Colonic mucosa (tissue), 4 donors: ENCODE results near the gene PTCD1. TPM values are rescaled to one million over a fixed set of nuclear protein-coding genes. Genes with fewer than 3 reads are reported as not detected.

Experiments
- DNase-seq: peaks from one replicate; pipeline ENCODE4 v3.0.0-alpha.2; 2020
- H3K27ac ChIP-seq: fragments of 200-600 bp; one replicate; pipeline ENCODE4 v1.8.0; 2021
- H3K27me3 ChIP-seq: fragments of 200-600 bp; one replicate; pipeline ENCODE4 v1.8.0; 2021
- H3K36me3 ChIP-seq: fragments of 200-600 bp; one replicate; pipeline ENCODE4 v1.8.0; 2021
- H3K4me1 ChIP-seq: fragments of 200-600 bp; one replicate; pipeline ENCODE4 v1.8.0; 2021; ENCODE audit warnings: mild to moderate bottlenecking
- H3K4me3 ChIP-seq: fragments of 200-600 bp; one replicate; pipeline ENCODE4 v1.8.0; 2021
- H3K9ac ChIP-seq, 2 donors: one replicate each; pipeline ENCODE4 v1.7.0; 2013; ENCODE audit warnings: control low read depth in 2 of 2, low read depth in 2 of 2, low read length in 2 of 2
- H3K9me3 ChIP-seq: fragments of 200-600 bp; one replicate; pipeline ENCODE4 v1.8.0; 2021
- intact Hi-C: fragments of 100-400 bp; cut with DNase I; formaldehyde crosslinking; loops from one replicate; pipeline ENCODE4 v1.14.1; 2022
- total RNA-seq, 2 donors: library from RNA; stranded (reverse); fragmentation: NEBNext Ultra II Directional in 1 of 2; extraction: Animal tissue kit (Norgen Biotek cat#: 25700) in 1 of 2; gene quantifications; one replicate each; pipeline ENCODE4 v1.2.1, GENCODE V29; 2021
- TF ChIP-seq, protein P1 (sequence below): fragments of 200-600 bp; IDR thresholded peaks from one replicate; pipeline ENCODE4 v1.8.0; 2022; ENCODE audit warnings: antibody characterized with exemption, mild to moderate bottlenecking
- donor health status: healthy.
- donor health status: DM: no; HTN: no; CAD: no.
- donor health status: DM: no; HTN: no; CAD: no.

The PTCD1 gene
- total RNA-seq, 2 donors from 2014 or later = 4.5 to 7.6 TPM

- Histone ChIP-seq H3K4me3 (no peak overlapping the region), H3K27me3 (no peaks in the 10 kb centered on the region), H3K9me3 (no peaks in the 10 kb centered on the region), H3K9ac (no peak overlapping the region), H3K27ac (no peak overlapping the region), H3K36me3 (peaks cover 27% of the 10 kb centered on the region), H3K4me1 (peaks cover 7% of the 10 kb centered on the region)
- TF ChIP-seq, protein P1, sequence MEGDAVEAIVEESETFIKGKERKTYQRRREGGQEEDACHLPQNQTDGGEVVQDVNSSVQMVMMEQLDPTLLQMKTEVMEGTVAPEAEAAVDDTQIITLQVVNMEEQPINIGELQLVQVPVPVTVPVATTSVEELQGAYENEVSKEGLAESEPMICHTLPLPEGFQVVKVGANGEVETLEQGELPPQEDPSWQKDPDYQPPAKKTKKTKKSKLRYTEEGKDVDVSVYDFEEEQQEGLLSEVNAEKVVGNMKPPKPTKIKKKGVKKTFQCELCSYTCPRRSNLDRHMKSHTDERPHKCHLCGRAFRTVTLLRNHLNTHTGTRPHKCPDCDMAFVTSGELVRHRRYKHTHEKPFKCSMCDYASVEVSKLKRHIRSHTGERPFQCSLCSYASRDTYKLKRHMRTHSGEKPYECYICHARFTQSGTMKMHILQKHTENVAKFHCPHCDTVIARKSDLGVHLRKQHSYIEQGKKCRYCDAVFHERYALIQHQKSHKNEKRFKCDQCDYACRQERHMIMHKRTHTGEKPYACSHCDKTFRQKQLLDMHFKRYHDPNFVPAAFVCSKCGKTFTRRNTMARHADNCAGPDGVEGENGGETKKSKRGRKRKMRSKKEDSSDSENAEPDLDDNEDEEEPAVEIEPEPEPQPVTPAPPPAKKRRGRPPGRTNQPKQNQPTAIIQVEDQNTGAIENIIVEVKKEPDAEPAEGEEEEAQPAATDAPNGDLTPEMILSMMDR = no peak
- intact Hi-C loops = no loop called here
- DNase-seq = no peak
Measured at GRCh38 chr7:99396418-99397296, 41.9 kb downstream of the PTCD1 start.

- Histone ChIP-seq H3K4me3 (no peak overlapping the region), H3K27me3 (no peaks in the 10 kb centered on the region), H3K36me3 (peaks cover 33% of the 10 kb centered on the region), H3K4me1 (peaks cover 7% of the 10 kb centered on the region), H3K27ac (no peak overlapping the region), H3K9me3 (no peaks in the 10 kb centered on the region), H3K9ac (no peak overlapping the region)
- intact Hi-C loops = no loop called here
- TF ChIP-seq, protein P1 = no peak
- no peak for DNase-seq
Measured at GRCh38 chr7:99395616-99396327, 42.8 kb downstream of the PTCD1 start.

DNA sequence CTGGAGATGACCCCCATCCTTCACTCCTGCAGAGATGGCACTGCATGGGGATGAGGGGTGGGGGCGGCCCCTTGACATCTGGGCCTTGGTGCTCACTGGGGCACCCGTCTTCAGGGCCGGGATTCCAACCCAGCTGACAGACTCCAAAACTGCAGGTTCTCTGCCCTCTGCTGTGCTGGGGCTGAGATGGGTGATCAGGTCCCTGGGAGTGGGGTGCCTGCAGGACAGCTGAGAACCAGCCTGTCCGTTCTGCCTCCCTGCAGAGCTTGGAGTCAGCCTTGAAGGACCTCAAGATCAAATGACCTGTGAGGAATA lies 44.5 kb downstream of the PTCD1 start:
- TF ChIP-seq, protein P1 = no peak
- intact Hi-C loops = no loop called here
- Histone ChIP-seq H3K4me1 (peaks cover 7% of the 10 kb centered on the region), H3K9ac (no peak overlapping the region), H3K4me3 (no peak overlapping the region), H3K9me3 (no peaks in the 10 kb centered on the region), H3K27me3 (no peaks in the 10 kb centered on the region), H3K36me3 (peaks cover 24% of the 10 kb centered on the region), H3K27ac (no peak overlapping the region)
- no peak for DNase-seq

DNA sequence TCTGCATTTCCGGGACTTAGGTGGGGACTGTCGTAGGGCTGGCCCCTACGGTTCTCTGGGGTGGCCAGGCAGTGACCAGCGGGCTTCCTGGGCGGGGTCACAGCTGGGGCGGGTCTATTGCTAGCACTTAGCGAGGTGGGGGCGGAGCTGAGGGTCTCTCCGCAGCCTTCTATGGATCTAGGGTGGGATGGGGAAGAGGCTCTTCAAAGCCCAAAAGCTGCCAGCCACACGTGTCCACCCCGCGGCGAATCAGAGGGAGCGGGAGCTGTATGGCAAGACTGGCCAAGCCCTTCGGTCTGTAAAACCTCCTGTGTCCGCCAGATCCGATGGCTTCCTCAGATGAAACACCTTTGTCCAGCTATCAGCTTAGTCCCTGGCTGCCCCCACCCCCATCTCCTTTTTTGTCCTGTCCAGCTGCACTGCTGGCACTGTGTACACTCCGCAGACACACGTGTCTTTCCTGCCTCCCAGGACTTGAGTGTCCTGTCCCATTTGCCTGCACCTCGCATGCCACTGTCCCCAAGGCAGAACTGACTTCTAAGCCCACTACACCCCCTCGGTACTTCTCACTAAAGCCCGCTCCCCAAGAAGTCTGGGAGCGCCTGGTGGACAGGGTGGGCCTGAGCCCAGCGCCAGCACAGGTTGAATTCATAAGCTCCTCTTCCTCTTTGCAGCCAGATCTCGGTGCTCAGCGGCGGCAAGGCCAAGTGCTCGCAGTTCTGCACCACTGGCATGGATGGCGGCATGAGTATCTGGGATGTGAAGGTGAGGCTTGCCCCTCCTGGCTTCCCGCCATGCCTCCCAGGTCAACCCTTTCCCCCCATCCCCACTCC lies 45.0 kb downstream of the PTCD1 start:
- Histone ChIP-seq H3K9me3 (no peaks in the 10 kb centered on the region), H3K4me1 (peaks cover 7% of the 10 kb centered on the region), H3K4me3 (peak overlapping the region; percentile 40), H3K9ac (peak overlapping the region in 1 of 2 donors; percentile 63), H3K27ac (peak overlapping the region; percentile 54), H3K27me3 (no peaks in the 10 kb centered on the region), H3K36me3 (peaks cover 23% of the 10 kb centered on the region)
- intact Hi-C loops = no loop called here
- no peak for DNase-seq
- TF ChIP-seq, protein P1 = no peak

DNA sequence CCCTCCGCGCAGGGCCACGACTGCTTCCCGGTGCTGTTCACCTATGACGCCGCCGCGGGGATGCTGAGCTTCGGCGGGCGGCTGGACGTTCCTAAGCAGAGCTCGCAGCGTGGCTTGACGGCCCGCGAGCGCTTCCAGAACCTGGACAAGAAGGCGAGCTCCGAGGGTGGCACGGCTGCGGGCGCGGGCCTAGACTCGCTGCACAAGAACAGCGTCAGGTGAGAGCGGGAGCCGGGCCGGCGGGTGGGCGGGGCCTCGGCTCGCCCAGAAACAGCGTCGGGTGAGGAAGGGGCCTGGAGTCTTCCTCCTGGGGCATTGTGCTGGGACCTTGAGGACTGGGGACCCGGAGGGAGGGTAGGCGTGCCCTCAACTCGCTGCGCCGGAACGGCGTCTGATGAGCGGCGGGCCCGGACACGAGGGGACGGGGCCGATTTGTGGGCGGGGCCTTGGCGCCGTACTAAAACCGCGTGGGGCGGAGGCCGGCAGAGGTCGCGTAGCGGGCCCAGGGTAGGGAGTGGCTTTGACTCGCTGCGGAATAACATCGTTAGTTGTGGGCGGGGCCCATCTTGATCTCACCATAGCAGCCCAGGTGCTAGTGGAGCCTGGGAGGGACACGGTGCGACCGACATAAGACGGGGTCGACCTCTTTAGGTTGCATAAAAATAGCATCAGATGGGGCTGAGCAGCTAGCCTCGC lies 45.8 kb downstream of the PTCD1 start:
- Histone ChIP-seq H3K4me3 (peak overlapping the region; percentile 40), H3K27me3 (no peaks in the 10 kb centered on the region), H3K9me3 (no peaks in the 10 kb centered on the region), H3K9ac (peak overlapping the region; percentile 63 to 72), H3K4me1 (peaks cover 7% of the 10 kb centered on the region), H3K27ac (peak overlapping the region; percentile 54), H3K36me3 (peaks cover 23% of the 10 kb centered on the region)
- DNase-seq = peak; percentile 91
- intact Hi-C loops = no loop called here
- TF ChIP-seq, protein P1 = no peak
